Medulla oblongata (tissue), 1 donor: ENCODE results near the gene CRACR2B.
A peak's percentile ranks its signal among the peaks of the same experiment; 100 is the strongest.

Experiments
- DNase-seq: peaks from one replicate; pipeline ENCODE4 v3.0.0-alpha.2; 2015; ENCODE audit errors: extremely low spot score

CRACR2B gene

GRCh38 chr11:838441-839279 is 10.9 kb downstream of the CRACR2B start:
- DNase-seq: no peak

- no peak for DNase-seq
Observed at GRCh38 chr11:839280-839623, 11.5 kb downstream of the CRACR2B start.

DNA sequence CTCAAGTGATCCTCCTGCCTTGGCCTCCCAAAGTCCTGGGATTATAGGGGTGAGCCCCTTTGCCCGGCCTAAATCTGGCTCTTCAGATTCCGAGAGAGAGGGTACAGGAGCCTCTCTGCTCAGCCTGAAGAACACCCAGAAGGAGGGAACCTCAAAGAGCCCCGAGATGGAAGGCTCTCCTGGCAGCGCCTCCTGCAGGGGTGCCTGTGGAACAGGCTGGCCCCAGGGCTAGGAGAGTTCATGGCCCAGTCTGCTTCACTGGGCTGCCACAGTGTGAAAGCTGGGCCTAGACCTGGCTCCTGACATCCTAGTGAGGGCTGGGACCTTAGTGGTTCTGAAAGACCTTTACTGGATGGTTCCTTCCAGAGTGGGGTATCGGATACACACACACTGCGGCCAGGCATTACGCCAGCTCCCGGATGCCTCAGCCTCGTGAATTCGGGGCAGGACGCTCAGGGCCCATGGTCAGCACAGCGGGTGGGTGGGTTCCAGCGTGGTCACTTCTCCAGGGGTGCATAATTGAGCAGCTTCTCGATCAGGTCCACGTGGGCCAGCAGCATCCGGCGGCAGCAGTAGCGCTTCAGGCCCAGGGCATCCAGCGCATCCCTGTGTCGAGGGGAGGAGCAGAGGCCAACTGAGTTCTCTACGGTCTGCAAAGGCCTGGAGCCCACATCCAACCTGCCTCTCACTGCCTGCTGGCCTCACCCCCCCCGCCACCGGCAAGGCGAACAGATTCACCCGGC is 12.3 kb downstream of the CRACR2B start:
- DNase-seq: no peak

DNA sequence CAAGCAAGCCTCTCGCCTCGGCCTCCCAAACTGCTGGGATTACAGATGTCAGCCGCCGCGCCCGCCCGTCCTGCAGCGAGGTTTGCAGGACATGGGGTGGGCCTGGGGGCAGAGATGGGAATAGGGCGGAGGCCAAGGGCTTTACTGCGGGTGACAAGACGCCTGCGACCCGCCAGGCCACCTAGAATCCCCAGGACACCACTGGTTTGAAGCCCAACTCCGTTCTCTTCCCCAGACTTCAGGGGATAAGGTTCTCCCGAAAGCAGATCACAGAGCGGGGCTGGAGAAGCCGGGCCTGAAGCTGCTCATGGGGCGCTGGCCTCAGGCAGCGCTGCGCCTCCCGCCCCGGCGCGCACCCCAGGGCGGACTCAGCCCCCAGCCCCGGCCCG is 14.3 kb downstream of the CRACR2B start:
- DNase-seq: no peak

GRCh38 chr11:842370-843002 is 14.8 kb downstream of the CRACR2B start, which contains the start of the genes POLR2L and TSPAN4:
POLR2L (minus strand) TSS chr11:842529; CDS start chr11:842508, 21 bp downstream.
TSPAN4 (plus strand) TSS chr11:842852; CDS start chr11:850305, 7,453 bp downstream.
- DNase-seq: peak; percentile 81

DNA sequence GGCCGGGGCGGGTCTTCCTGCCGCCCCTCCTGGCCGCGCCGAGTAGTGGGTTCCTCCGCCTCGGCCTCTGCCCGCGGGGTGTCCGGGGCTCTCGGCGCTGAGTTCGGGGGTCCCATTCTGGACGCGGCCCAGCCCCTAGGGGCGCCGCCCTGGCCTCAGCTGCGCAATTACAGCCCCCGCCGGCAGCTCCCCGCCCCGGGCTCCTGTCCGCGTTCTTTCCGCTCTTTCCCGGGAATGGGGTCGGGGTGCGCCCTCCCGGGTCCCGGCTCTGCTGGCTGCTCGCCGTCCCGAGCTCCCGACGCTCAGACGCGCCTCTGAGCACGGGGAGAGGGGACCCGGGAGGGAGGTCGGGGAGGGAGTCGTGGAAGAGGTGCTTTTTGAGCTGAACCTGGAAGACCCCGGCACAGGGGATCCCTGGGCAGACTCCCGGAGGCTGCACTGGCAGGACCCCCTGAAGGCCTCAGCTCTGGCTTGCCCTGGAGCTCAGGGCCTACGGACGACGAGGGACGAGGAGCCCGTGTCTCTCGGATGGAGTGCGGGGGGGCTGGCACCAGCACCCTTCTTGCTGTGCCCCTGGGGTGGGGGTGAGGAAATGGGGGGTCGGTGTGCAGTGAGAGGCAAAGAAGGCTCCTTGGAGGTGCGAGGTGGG is 15.5 kb downstream of the CRACR2B start:
- DNase-seq: no peak

DNA sequence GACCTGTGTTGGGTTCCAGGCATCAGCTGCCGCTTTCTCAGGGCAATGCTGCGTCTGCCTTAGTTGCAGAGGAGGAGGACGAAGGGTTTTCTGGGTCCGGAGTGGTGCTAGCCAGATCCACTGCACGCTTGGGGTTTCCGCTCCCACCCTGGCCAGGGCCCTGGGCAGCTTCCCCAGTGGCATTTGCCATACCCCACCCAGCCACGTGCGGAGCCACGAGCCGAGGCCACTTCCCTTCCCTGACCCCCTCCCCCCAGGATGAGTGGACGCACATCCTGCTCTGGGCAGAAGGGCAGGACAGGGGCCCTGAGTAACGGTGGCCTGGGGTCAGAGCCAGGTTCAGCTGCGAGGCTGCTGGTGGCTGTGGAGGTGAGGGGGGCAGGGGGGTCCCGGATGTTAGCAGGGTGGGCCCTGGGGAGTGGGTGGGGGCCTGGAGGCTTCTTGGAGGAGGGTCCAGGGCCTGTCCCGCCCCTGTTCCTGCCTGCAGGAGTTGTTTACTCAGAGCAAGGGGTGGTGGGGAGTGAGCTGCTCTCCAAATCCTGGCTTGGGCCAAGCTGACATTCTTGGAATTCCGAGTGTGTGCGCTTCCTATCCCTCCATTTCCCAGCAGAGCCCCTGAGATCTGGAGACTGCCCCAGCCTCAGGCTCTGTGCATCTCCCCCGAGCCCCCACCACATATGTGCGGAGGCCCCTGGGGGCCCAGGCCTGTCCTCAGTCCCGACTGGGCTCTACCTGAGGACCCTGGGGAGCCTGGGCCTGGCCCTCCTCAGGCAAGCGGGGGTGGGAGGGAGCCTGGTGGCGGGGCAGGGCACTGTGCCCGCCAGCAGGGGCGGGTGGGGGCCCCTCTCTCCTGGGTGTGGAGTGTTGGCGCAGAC is 16.3 kb downstream of the CRACR2B start:
- peak; percentile 56 for DNase-seq

GRCh38 chr11:844693-845644 is 17.2 kb downstream of the CRACR2B start:
- DNase-seq: peak; percentile 68

GRCh38 chr11:845872-846495 is 18.3 kb downstream of the CRACR2B start:
- DNase-seq: no peak

DNA sequence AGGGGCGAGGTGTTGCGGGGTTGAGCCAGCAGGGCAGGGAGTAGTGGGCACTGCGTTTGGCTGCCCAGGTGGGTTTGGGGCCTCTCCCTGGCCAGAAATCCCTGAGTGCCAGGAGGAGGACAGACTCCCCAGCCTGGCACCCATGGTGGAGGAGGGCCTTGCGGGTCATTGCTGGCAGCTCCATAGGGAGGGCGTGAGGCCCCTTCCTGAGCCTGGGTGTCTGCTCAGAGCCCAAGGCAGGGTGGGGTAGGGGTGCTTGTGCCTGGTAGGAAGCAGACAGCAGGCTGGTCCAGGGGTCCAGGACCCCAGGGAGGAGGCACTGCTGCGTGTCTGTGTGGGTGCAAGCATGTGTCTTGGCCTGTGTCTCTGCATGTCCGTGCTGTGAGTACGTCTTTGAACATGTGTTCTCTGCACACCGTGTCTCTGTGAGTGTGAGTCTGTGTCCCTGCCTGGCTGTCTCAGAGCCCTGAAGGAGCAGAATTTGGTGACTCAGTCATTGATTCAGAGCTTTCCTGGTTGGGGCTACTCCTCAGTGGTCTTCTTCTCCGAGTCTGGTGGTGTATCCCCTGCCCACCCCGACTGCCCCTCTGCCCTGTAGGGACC is 18.9 kb downstream of the CRACR2B start:
- no peak for DNase-seq

DNA sequence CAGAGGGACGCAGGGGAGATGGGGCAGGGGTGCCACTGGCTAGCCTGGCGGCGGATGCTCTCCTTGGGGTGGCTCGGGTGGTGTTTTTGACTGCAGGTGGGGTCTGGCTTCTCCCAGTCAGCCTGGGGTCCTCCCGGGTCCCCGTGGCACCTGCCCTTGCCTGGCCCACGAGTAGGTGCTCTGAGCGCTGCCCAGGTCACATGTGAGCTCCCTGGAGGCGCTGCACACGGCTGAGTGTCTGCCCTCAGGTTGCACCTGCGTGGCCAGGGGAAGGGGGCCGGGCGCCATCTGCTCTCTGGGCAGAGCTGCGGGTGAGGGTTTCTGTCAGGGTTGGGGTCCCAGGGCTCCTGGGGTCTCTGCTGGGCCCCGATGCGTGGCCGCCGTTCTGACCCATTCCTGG is 20.2 kb downstream of the CRACR2B start:
- no peak for DNase-seq

DNA sequence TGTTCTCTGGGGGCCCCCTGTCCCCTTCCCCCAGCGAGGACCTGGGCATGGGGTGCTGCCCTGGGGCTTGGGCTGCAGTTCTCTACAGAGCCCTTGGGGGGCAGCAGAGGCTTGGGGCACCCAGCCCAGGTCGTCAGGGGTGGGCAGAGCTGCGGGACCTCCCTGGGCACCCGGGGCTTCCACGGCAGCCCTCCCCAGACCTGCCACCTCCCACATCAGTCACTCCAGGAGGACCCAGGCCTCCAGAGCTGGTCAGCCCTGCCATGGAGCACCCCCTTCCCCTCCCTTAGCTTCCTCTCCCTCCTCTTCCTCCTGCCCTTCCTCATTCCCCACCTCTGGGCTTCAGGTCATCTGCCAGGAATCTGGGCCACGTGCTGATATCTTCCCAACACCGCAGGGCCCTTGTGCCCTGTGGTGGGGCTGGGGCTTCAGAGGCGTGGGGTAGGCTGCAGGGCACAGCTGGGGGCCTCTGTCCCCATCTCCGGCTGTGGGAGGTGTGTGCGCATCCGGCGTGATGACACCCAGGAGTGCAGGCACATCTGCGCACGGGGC is 20.7 kb downstream of the CRACR2B start:
- DNase-seq: peak; percentile 27

- DNase-seq: no peak
Observed at GRCh38 chr11:849104-849824, 21.5 kb downstream of the CRACR2B start.

- no peak for DNase-seq
Observed at GRCh38 chr11:849951-850774, 22.4 kb downstream of the CRACR2B start.

DNA sequence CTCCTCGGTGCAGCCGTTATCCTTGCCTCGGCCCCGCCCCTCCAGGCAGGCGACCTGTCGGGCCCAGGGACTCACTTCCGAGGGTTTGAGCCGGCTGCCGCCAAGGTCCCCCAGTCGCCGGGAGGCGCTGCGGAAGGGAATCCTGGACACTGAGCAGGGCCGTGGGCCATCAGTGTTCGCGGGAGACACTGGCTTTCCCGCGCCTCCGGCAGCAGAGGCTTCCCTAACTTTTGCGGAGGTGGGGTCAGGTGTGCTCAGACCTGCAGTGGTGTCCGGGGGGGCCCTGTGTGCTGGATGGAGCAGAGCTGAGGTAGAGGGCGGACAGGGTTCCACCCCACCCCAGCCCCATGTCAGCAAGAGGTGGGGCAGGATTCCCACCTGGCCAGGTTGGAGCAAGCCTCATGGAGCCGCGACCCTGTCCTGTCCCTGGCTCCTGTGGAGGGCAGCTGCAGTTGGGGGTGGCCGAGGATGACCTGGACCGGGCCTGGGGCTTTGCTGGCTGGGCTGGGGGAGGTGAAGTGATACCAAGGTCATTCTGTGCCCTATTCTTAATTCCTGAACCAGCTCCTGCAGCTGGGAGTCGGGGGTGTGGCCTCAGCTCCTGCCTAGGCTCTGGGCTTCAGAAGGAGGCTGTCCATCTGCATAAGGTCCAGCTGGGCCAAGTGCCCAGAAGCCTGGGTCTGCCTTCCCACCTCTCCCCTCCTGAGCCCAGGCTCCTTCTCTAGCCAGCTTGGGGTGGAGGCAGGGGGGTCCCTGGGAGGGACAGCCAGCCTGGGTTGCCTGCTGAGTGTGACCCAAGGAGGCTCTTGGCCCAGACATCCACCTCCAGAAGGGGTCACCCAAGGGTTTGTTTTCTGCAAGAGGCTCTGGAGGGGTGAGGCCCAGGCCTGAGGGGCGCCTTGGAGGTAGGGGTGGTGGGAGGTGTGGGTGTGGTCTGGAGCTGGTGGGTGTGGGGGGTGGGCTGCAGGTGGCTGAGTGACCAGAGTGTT is 23.4 kb downstream of the CRACR2B start:
- peak; percentile 53 for DNase-seq

DNA sequence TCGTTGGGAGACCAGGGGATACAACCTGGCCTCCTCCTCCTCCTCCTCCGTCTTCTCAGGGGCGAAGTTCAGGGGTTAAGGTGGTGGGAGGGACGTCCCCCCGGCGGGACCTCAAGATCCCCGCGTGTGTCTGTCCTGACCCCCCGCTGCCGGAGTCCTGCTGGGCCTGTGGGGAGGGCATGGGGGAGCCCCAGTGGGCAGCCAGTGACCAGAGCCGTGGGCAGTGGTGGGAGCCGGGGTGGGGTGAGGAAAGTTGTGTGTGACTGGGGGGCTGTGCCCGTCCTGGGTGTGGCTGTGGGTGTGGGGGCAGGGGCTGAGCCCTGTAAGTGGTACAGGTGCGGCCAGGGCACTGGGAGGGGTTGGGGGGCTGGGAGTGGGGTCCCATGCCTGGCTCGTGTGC is 25.0 kb downstream of the CRACR2B start:
- no peak for DNase-seq
